ENCODE measurements around the gene SPTLC3.
"Not testable (repeated sequence)": the region's sequence is repeated elsewhere in the genome, so short reads cannot be mapped to it uniquely, and the experiment has no call there.

SPTLC3 gene

DNA sequence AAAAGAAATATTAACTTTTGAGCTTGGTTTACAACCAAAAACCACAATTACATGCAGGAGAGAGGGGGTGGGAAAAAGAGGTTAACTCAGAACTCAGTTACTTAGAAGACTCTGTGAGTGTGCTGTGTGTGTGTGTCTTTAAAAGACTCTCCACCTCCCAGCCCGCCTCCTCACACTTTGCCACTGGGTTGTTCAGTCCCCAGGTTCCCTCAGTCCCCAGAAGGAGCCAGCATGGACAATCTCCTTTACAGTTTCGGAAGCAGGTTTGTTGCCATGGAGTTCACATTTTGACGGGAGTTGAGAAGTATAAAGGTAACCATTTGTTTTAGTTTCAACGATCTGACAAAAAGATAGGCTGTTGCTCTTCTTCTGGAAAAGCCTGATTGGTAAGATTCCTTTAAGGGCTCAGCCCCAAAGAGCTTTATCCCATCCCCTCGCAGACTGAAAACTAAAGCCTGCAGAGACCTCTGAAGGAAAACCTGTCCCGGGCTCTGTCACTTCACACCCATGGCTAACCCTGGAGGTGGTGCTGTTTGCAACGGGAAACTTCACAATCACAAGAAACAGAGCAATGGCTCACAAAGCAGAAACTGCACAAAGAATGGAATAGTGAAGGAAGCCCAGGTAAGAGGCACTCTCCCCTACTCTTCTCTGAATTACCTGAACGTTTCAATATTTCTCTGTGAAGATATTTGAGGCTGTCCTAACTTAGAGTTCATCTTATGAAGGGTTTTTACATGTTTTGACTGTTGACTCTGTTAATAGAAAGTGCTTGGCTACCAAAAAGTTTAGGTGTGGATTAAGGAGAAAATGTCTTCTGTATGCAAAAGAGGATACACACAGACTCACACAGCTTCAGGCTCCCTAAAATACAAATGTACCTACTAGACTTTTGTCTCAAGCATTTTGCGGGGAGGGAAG, at the start of gene SPTLC3:
Gene SPTLC3 (plus strand): TSS at position 212 of the 921 bp plus-strand sequence. CDS start 296 bp downstream, at position 508.
- no peak for DNase-seq

DNA sequence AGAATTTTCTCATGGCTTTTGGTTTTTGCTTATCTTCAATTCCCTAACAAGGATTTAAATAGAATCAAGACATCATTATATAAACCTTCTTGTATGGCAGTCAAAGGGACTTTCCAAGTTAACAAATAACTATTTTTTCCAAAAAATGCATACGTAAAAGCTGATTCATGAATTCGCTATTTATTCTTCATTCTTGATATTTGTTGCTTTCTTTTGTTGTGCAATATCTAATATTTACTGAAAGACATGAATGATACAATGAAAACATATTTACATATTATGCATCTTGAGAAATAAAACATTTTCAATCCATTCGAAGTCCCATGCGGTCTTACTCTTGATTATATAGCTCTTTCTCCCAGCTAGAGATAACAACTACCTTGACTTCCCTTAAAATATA, 47.0 kb upstream of the SPTLC3 start:
- no peak for DNase-seq

DNA sequence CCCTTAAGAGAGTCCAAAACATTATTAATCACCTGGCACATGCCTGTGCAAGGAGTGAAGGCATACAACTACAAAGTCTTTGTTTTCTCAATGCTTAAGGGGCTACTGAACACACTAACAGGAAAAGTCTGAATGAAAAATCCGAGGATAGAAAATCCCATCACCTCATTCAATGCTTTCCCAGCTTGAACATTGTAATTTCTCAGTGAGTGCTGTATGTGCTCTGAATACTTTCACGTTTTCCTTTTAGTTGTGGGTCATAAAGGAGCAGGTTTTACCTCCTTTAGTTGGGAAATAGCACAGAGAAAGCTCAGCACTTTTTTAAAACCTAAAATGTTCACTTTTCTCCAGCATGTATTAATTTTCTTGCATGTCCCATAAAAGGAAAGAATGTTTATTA, 45.9 kb upstream of the SPTLC3 start:
- no peak for DNase-seq

DNA sequence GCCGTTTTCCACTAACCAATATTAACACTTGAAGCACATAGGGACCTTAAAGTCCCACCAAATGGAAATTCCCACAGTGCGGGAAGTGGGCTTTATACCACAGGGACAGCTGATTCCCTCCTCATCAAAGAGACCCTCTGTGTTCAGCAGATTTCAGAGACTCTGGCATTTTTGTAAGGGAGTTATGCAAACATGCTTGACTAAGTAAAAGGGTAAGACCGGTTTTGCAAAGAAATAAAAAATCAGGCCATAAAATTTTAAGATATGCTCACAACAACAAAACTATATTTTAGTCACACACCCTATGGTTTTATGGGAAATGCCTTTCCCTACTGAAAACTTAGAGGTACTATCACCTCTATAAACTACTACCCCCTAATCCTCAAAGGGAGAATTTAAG, 45.4 kb upstream of the SPTLC3 start:
- DNase-seq = no peak

DNA sequence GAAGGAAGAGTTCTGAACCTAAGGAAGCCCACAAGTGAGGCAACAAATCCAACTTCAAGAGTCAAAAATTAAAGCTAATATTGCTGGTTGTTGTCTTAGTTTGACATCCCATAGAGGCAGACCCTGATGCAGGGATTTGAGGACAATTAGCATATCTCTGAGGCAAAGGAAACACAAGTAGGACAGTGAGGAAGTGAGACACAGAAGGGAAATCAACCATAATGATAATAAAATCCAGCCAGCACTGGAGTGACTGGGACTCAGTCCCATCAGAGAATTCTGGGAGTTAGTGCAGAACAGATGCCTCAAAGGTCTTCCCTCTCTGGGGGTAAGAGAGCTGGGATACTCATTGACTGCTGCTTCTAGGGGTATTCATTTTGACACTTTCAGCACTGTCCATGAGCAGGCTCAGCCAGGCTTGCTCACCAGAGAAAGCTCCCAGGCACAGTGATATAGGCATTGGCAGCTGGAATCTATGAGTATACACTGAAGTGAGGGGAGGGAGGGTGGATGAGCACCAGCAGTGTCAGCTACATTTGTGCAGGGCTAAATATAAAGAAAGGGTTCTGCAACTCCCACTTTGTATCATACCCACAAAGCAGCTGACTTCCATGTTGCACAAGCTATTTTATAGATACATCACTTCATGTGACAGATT, 43.4 kb upstream of the SPTLC3 start:
- no peak for DNase-seq

DNA sequence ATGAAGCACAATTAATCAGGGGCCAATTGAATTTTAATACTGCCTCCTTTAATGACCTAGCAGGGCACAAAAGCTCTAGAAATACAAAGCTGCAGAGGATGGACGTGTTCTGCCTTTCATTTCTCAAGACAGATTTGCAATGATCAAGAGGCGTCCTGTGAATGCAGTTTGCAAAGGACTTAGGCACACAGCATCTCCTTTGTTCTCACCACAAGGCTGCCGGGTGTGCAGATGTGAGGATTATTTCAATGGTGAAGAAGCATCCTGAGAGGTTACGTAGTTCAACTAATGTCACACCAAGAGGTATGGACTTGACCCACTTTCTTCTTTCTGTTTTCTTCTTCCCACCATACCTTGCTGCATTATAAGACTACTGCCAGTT, 42.9 kb upstream of the SPTLC3 start:
- no peak for DNase-seq

DNA sequence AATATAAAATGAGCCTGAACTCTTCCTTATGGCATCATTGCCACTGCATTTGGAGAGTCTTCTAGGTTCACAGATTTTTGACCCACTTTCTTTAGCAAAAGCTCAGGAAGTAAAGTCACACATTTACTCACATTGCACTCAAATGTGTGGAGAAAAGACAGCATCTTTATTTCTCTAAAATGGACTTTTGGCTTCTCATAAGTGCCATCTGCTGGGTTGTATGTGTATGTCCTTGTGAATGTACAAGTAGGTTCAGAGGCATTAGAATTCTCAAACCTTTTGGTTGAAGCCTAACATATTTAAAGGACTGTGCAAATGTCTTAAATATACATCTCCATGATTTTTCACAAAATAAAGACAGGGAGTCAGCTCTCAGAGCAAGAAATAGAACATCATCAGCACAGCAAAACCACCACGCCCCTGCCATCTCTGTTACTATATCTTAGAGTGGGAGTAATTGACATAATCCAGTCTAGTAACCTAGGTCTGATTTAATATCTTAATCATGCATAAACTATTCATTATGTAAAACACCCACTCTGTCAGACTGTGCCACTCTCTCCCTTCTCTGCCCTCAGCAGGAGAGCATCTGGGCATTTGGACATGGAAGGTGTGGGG, 42.2 kb upstream of the SPTLC3 start:
- DNase-seq = no peak

DNA sequence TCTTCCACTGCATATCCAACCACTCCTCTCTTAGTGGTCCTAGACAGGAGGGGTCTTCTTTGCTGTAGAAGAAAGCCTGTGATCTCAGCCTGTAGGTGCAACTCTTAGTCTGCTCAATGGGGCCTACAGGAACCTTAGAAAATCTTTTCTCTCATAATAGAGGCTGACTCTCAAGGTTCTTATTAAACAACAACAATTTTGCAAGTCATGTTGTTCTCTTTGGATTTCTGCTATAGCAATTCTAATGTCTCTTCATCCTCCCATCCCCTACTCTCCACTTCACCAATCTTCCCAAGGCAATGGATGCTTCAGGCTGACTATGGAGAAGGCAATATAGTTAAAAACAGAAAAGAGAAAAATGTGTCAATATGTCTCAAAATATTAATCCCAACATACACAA, 40.8 kb upstream of the SPTLC3 start:
- DNase-seq = no peak

DNA sequence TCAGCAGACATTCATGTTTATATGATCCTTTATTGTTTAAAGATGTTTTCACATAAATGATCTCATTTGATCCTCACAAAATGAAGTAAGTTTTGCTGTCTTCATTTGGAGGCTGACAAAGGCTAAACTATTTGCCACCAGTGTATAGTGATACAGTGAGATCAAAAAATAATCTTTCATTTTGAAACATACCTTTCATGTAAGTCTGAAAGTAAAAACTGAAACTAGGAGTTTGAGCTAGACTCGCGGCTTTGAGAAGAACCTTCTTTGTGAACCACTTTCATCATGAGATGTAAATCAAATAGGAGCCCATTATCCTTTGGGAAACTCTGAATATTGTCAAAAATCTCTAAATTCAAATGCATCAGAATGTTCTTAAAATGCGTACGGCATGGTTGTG, 40.3 kb upstream of the SPTLC3 start:
- DNase-seq = no peak

DNA sequence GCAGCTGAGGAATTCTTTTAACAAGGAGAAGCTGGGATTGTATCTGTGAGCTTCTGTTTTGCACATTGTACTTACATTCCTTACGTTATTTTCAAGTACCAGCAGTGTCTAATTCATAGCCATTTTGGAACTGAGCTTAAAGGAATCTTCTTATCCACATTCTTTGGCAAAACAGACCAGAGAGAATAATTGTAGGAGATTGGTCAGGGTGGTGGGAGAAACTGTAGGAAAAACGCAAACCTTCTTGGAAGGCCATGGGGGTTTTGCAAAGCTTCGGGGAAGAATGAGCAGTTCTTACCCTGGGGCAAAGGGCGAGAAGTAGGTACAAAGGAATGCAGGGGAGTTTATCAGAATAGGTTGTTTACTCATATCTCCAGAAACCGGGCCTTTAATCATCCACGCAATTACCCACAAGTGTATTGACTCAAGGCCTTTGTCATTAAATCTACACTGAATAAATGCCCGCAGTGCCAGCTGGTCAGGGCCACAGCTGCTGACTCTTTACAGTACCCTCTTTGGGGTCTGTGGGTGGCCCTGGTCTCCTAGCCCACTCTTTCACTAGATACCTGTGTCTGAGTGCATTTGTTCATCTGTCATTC, 39.6 kb upstream of the SPTLC3 start:
- no peak for DNase-seq

DNA sequence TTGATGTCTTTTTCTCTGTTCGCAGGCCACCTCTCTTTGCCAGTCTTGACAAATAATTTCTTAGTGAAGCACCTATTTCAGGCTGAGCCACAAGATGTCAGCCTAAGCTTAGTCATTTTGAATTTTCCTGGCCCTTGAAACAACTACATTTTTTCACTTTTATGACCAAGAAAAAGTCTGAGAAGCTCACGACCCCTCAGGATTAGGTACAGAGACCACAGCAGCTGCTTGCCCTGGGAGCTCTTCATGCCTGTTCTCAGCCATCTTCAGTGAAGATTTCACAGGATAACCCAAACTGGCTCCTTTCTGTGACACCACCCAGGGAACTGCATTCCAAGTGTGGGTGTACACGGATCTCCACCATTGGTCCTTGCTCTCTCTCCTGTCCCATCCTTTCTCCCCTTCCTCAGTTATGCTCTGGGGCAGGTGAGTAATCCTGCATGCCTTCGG, 38.4 kb upstream of the SPTLC3 start:
- DNase-seq = no peak

DNA sequence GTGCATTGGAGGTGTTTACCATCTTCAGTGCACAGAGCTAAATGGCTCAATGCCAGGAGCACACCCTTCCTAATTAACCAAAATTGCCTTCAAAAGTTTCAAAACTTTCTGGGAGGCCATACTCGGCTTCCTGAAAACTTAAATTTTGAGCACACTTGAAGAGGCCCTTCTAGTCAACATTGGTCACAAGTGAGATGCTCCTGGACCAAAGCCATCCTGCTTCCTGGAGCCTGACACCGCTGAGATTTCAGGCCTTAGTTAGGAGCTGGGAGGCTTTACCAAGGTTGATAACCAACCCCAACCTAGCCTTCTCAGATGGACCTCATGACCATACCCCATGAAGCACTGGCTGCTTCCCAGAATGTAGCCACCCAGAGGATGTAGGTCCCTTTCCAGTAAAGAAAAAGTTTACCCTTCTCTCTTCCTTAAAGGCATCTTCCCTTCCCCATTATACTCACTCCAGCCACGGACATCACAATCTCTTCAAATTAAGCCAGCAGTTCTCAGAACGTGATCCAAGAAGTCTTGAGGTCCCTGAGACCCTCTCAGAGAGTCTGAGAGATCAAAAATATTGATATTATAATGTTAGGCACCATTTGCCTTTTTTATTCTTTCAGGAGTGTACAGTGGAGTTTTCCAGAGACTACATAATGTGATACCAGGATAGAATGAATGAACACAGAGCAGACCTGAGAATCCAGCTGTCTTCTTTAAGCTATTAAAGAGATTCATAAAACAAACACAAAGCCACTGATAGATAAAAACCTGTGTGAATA, 32.8 kb upstream of the SPTLC3 start:
- DNase-seq = no peak

DNA sequence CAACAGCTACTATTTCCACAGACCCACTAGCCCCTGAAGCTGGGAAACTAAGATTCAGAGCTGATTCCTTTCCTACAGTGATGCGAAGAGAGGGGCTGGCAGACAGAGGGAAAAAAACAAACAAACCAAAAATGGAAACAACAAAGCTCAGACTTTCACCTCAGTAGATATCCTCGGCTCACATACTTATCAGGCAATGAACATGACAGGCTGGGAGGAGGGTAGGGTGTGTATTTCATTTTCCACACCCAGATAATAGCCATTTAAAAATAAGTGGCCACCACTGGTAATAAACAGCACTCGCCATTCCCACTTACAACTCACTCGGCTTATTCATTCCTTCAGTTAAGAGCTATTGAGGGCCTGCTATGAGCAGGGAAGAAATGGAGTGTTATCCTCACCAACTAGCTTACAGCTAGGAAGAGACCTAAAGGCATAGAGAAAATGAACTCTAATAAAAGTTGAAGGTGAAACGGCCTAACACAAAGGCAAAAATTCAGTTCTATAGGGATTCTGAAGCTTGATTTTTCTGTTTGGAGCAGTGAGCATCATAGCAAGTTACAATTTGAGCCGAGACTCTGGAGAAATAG, 32.0 kb upstream of the SPTLC3 start:
- no peak for DNase-seq

DNA sequence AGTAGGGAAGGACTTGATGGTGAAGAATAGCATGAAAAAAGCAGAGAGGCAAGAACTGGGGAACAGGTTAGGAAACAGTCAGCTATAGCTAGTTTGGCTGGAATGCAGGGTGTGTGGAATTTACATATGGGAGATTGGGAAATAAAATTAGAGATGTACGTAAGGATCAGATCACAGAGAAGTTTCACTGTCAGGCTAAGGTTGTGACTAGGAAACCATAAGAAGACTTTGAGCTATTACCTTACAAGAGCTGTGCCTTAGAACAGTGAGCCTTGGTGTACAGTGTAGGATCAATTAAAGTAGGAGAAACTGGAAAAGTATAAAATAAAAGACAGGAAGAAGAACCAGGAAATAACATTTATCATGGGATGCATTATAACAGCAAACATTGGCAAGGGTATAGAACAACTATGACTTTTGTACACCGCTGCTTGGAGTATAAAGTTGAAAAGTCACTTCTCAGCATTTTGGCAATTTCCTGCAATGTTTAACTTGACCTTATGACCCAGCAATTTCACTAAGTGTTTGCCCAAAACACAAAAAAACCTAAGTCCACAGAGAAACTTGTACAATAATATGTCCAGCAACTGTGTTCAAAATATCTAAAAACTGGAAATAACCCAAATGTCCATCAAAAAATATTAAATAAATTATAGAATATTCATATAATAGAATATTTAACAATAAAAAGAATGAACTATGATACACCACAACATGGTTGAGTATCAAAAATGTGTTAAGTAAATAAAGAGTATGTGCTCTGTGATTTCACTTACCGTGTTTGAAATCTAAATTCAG, 31.2 kb upstream of the SPTLC3 start:
- DNase-seq = no peak

DNA sequence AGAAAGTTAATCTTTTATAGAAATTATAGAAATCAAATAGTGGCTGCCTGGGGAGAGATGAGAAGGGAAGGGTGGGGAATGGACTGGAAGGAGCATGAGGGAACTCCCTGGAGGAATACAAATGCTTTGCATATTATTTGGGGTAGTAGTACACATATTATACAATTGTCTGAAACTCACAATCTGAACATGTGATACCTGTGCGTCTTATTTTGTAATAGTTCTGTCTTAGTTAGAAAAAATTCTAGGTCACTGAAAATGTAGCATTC, 30.7 kb upstream of the SPTLC3 start:
- no peak for DNase-seq

DNA sequence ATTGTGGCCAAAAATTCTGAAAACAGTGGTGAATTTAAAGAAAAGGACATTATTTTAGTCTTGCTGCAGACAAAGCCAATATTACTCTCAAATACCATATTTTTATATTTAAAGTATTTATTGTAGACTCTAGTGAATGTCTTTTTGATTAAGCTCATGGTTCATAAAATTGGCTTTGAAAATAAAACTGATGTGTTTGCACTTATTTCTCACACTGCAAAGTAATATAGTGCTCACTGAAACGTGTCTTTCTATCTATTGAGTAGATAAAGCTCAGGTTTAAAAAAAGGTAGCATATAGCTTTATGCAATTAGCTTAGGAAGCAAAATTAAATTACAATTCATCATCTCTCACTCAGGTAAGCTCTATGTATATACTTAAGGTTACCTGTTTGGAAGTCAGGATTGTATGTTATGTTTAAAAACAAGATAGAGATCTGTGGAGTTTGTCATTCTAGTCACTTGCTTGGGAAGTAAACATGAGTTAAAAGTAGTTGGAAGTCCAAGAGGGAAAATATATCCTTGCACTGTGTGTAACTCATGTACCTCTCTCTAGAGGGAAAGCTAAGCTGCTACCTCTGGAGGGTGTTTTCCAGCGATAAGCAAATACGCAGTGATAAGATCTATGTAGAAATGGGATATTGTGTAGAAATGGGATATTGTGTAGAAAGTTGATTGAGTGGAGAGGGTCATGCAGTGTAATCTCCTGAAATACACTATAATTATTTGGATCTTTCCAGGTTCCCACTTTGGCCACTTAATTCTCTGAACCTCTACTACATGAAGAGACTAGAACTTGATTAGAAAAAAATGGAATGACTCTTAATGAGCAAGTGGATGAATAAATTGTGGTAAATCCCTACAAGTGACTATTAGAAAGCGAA, 29.9 kb upstream of the SPTLC3 start:
- DNase-seq = no peak

DNA sequence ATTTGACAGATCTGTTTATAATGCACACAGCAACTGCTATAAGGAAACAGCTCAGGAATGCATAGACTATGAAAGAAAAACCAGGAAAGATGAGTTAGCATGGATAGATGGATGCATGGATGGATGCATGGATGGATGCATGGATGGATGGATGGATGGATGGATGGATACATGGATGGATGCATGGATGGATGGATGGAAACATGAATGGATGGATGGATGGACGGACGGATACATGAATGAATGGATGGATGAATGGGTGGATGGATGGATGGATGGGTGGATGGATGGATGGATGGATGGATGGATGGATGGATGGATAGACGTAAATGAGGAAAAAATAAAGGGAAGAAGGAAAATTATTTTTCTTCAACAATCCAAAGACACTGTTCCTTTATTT, 29.1 kb upstream of the SPTLC3 start:
- DNase-seq = not testable (repeated sequence)

DNA sequence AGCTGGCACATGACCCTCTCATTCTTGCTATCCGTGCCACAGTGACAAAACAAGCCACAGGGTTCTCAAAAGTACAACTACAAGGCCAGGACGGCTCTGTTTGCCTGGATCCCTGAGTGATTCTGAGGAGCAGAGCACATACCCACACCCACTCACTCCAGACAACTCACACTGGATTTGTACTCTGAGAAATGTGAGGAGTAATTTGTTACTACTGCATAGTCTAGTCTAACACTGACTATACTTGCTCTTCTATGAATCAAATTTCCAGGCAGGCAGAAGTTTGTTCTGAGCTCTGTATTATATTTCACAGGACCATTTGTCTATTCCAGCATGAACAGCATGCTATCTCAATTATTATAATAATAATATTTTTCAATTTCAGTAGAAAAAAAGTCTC, 26.7 kb upstream of the SPTLC3 start:
- DNase-seq = no peak

DNA sequence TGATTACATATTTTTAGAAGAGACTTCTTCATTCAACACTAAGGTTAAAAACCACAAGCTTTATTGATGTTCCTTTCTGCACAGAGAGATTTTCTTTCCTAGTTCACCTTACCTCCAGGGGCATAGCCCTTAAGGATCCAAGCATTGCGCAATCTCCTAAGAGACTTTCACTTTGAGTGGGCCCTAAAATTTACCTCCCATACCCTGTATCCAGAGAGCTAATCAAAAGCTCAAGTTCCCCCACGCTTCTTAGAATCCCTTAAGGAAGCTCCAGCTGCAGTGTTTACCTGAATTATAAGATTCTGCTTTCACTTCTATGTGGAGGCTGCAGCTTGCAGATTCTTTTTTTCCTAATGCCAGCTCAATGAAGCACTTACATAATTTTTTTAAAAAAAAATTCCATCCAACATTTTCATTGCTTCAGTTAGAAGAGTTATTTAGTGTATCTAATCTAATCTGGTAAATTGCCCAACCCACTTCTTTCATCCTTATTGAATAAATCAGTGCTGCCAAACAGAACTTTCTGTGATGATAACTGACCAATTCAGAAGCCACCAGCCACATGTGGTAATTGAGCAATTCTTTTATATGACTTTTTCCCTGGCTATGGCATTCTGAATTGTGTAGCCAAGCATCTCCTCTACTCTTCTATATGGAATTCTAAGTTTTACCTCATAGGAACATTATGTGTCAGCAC, 24.6 kb upstream of the SPTLC3 start:
- DNase-seq = no peak

DNA sequence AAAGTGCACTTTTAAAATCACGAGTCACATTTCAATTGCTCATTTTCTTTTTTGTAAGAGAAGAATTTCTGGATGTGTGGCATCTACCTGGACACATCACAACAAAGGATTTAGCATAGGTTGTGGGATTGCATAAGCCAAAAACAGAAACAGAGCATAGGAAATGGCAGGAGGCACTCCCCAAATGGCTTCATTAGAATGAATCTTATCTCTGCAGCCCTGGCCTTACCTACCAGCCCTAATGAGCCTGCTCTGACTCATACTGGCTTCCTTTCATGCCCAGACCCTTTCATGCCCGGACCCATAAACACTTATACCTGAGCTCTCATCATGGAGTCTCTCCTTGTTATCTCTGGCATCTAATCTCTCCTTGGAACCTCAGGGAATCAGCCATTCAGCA, 23.9 kb upstream of the SPTLC3 start:
- DNase-seq = no peak

Data from activated effector memory CD4-positive, alpha-beta T cell treated with Interleukin-2 at 50 U/mL for 16 hours (primary cell).